HepG2 (cell line): ENCODE measurements around the gene NFAT5. TPM values are rescaled to one million over a fixed set of nuclear protein-coding genes. Genes with fewer than 3 reads are reported as not detected.
A peak's percentile ranks its signal among the peaks of the same experiment; 100 is the strongest.

ENCODE experiments used
- ATAC-seq: fragments of 200-7000 bp; cut with Tn5 transposase; 3 replicates; pipeline ENCODE4 v1.9.1; 2020; ENCODE audit warnings: mild to moderate bottlenecking, moderate library complexity
- BruUV-seq: library from RNA; stranded (reverse); fragments of 400-500 nt; replicated peaks from 2 replicates; lab custom pipeline; 2021; lab: Mats Ljungman, UMichigan
- CTCF ChIA-PET: fragments of 300-600 bp; formaldehyde crosslinking; extraction: SDS; loops from one replicate; lab custom pipeline; 2021; ENCODE audit warnings: low total read pairs, inconsistent platforms, low intra/inter-chr PET ratio; lab: Yijun Ruan, JAX
- POLR2A ChIA-PET: fragments of 350-600 bp; sonication (Branson Sonifier 250); formaldehyde crosslinking; loops from one replicate; lab custom pipeline; 2020; ENCODE audit warnings: antibody characterized with exemption, inconsistent platforms; lab: Yijun Ruan, JAX
- DNase-seq: peaks from one replicate; pipeline ENCODE4 v3.0.0-alpha.2; 2015; ENCODE audit warnings: low spot score
- FAIRE-seq: peaks from 3 replicates; lab custom pipeline; 2011; peaks lifted over from hg19 to GRCh38; lab: Jason Lieb, UNC
- H2AFZ ChIP-seq: one replicate; pipeline ENCODE4 v1.6.1; 2011; ENCODE audit warnings: low read length, inconsistent platforms
- H3K27ac ChIP-seq: fragments of 300-600 bp; 3 replicates; pipeline ENCODE4 v1.8.0; 2011; ENCODE audit warnings: mixed run types, mild to moderate bottlenecking, mixed read lengths, low read length, inconsistent platforms; ENCODE audit not compliant: insufficient read depth; ENCODE audit errors: extremely low read length
- H3K27me3 ChIP-seq, 2 experiments: fragments of 200-600 bp in 1 of 2; 2 replicates in 1 of 2; 3 replicates in 1 of 2; pipeline versions ENCODE4 v1.6.0 to v1.8.0; 2011; ENCODE audit warnings: low read length in 2 of 2, mild to moderate bottlenecking in 2 of 2, moderate library complexity in 2 of 2, inconsistent platforms in 1 of 2; ENCODE audit not compliant: insufficient read depth in 2 of 2, control insufficient read depth in 1 of 2
- H3K36me3 ChIP-seq, 2 experiments: fragments of 200-600 bp in 1 of 2; replicated peaks in 1 of 2; 2 replicates in 1 of 2; 3 replicates in 1 of 2; pipeline versions ENCODE4 v1.5.1 to v1.8.0; 2011; ENCODE audit warnings: low read length in 2 of 2, inconsistent platforms in 1 of 2; ENCODE audit not compliant: insufficient read depth in 2 of 2, control insufficient read depth in 1 of 2
- H3K4me1 ChIP-seq: 2 replicates; pipeline ENCODE4 v1.5.1; 2012; ENCODE audit warnings: low read length, inconsistent platforms; ENCODE audit not compliant: insufficient read depth
- H3K4me2 ChIP-seq: 2 replicates; pipeline ENCODE4 v1.6.0; 2011; ENCODE audit warnings: low read depth, low read length, inconsistent platforms
- H3K4me3 ChIP-seq, 3 experiments: fragments of 200-600 bp in 1 of 3; sonication (generic), shearing (Covaris generic) in 1 of 3; replicated peaks in 1 of 3; 2 replicates each; pipeline ENCODE4 v1.5.1; 2011 to 2016; ENCODE audit warnings: low read length in 3 of 3, inconsistent platforms in 2 of 3, low read depth in 2 of 3, mild to moderate bottlenecking in 2 of 3, control low read depth in 1 of 3, mixed read lengths in 1 of 3; ENCODE audit not compliant: insufficient read depth in 1 of 3
- H3K79me2 ChIP-seq: one replicate; pipeline ENCODE4 v1.6.1; 2011; ENCODE audit warnings: low read length, inconsistent platforms; ENCODE audit not compliant: insufficient read depth
- H3K9ac ChIP-seq: 2 replicates; pipeline ENCODE4 v1.6.0; 2011; ENCODE audit warnings: mild to moderate bottlenecking, low read depth, low read length, inconsistent platforms; ENCODE audit not compliant: insufficient read depth
- H3K9me3 ChIP-seq: 2 replicates; pipeline ENCODE4 v1.5.1; 2012; ENCODE audit warnings: mild to moderate bottlenecking, low read length
- H4K20me1 ChIP-seq: 2 replicates; pipeline ENCODE4 v1.6.0; 2011; ENCODE audit warnings: inconsistent platforms, mild to moderate bottlenecking, low read length, moderate library complexity; ENCODE audit not compliant: insufficient read depth
- CC2D1A ChIP-seq: sonication (generic); formaldehyde crosslinking; IDR thresholded peaks from 2 replicates; pipeline ENCODE4 v1.8.1; 2023; ENCODE audit warnings: mild to moderate bottlenecking, missing genetic modification reagents
- CTCF ChIP-seq: sonication (generic); formaldehyde crosslinking; IDR thresholded peaks from 2 replicates; pipeline ENCODE4 v1.5.0; 2020; ENCODE audit warnings: mild to moderate bottlenecking, missing genetic modification reagents, moderate library complexity
- FIP1L1 ChIP-seq: fragments of 200-400 bp; formaldehyde crosslinking; IDR thresholded peaks from 2 replicates; pipeline ENCODE4 v1.6.1; 2018; ENCODE audit warnings: low read depth, mild to moderate bottlenecking, low read length, moderate library complexity, borderline replicate concordance; ENCODE audit not compliant: insufficient read depth
- FOXC1 ChIP-seq: sonication (generic); formaldehyde crosslinking; IDR thresholded peaks from 2 replicates; pipeline ENCODE4 v1.8.0; 2022; ENCODE audit warnings: mild to moderate bottlenecking, missing genetic modification reagents, borderline replicate concordance
- NR2F6 ChIP-seq, 2 experiments: IDR thresholded peaks; 2 replicates each; pipeline ENCODE4 v1.6.1; 2016; ENCODE audit warnings: antibody characterized with exemption in 1 of 2, mild to moderate bottlenecking in 1 of 2
- PHF8 ChIP-seq: sonication (generic); formaldehyde crosslinking; IDR thresholded peaks from 2 replicates; pipeline ENCODE4 v1.5.0; 2020; ENCODE audit warnings: missing genetic modification reagents
- RBFOX2 ChIP-seq: fragments of 200-400 bp; formaldehyde crosslinking; IDR thresholded peaks from 2 replicates; pipeline ENCODE4 v1.6.1; 2017; ENCODE audit warnings: low read depth, mild to moderate bottlenecking, low read length
- STAT6 ChIP-seq: sonication (generic); formaldehyde crosslinking; IDR thresholded peaks from 2 replicates; pipeline ENCODE4 v1.4.0; 2020; ENCODE audit warnings: missing genetic modification reagents, mild to moderate bottlenecking, borderline replicate concordance
- ZNF34 ChIP-seq: sonication (generic); formaldehyde crosslinking; IDR thresholded peaks from 2 replicates; pipeline ENCODE4 v1.4.0; 2020; ENCODE audit warnings: mild to moderate bottlenecking, missing genetic modification reagents, borderline replicate concordance
- ZNF558 ChIP-seq: sonication (generic); formaldehyde crosslinking; IDR thresholded peaks from 2 replicates; pipeline ENCODE4 v1.9.0; 2022; ENCODE audit warnings: mild to moderate bottlenecking, missing genetic modification reagents, borderline replicate concordance
- ZNF652 ChIP-seq: IDR thresholded peaks from 2 replicates; pipeline ENCODE4 v1.6.1; 2016; ENCODE audit warnings: low read depth, borderline replicate concordance
- WGBS: methylation state at CpG from one replicate; pipeline ENCODE4 v1.1.6; 2017; ENCODE audit warnings: low lambda C conversion rate; 5-methylcytosine and 5-hydroxymethylcytosine counted together
- in situ Hi-C: cut with HindIII; loops from 2 replicates; pipeline ENCODE4 v1.10.0; 2017; ENCODE audit warnings: low pct_unique_long_range_greater_than_20kb; ENCODE audit not compliant: extremely low pct_ligation_motif_present
- intact Hi-C: fragments of 100-400 bp; cut with micrococcal nuclease; formaldehyde crosslinking; loops from one replicate; pipeline ENCODE4 v1.10.0; 2022; ENCODE audit not compliant: unreplicated experiment
- polyA plus RNA-seq, 8 experiments: library from polyadenylated mRNA; depleted of rRNA in 3 of 8; stranded (reverse) in 7 of 8; unstranded in 1 of 8; fragments of >200 nt; fragmentation: Illumina TruSeq in 4 of 8; extraction: Trizol in 4 of 8; gene quantifications; 2 replicates each; pipeline versions ENCODE4 v1.2.1 to v1.2.3, GENCODE V29; 2011 to 2016; ENCODE audit warnings: low read depth in 4 of 8, missing spikeins in 1 of 8, mixed read lengths in 1 of 8; ENCODE audit not compliant: insufficient read depth in 1 of 8
- total RNA-seq, 5 experiments: library from RNA; depleted of rRNA; stranded (reverse); fragments of >200 nt; fragmentation: Illumina TruSeq; extraction: Trizol; gene quantifications; 2 replicates each; pipeline ENCODE4 v1.2.3, GENCODE V29; 2016; ENCODE audit warnings: low read depth in 1 of 5
- TF ChIP-seq, protein P1 (sequence below): IDR thresholded peaks from 2 replicates; pipeline ENCODE4 v1.6.1; 2018; ENCODE audit warnings: missing genetic modification reagents, mild to moderate bottlenecking, missing compliant biosample characterization
- TF ChIP-seq, protein P2 (sequence below): sonication (generic); formaldehyde crosslinking; IDR thresholded peaks from 2 replicates; pipeline ENCODE4 v1.4.0; 2020; ENCODE audit warnings: mild to moderate bottlenecking, missing genetic modification reagents

Gene NFAT5
- total and polyA plus RNA-seq, 2 of the 13 experiments (the other 11 are each of a cell fraction or from before 2014, with no cell fraction given), result 20.5 to 54.3 TPM

- intact Hi-C loops (loop anchor here (1.0 to 5.0 kb wide), 3 partner anchors 45 to 171 kb away; no protein-coding TSS in a partner anchor), in situ Hi-C loops (loop anchor here (10.0 kb wide), 1 partner anchor 172 kb away; no protein-coding TSS in a partner anchor)
- ATAC-seq (peak; percentile 6), FAIRE-seq (no peak), DNase-seq (peak; percentile 55)
- Histone ChIP-seq H2AFZ (no peak overlapping the region), H3K9me3 (no peaks in the 10 kb centered on the region), H3K27me3 (no peaks in the 10 kb centered on the region; a peak in 1 of 5 replicates), H3K4me1 (peaks cover 57% of the 10 kb centered on the region), H4K20me1 (peaks cover 24% of the 10 kb centered on the region), H3K4me3 (peak overlapping the region; percentile 94 to 99 (median 98)), H3K79me2 (peaks cover 79% of the 10 kb centered on the region), H3K9ac (peak overlapping the region; percentile 97), H3K36me3 (peaks cover 6 to 16% of the 10 kb centered on the region in 2 experiments; a peak in 3 of 5 replicates), H3K27ac (peak overlapping the region; percentile 94), H3K4me2 (peak overlapping the region; percentile 90)
- ChIA-PET POLR2A (interaction anchor here (0.6 to 7.3 kb wide), 8 partner anchors 10 to 262 kb away, joined by 3 to 60 read pairs (median 4); partner anchors contain the start of gene CYB5B), CTCF (no interaction called here)
- TSS peak; percentile 46 for BruUV-seq
- WGBS, result 0% methylated on average over 9 of the region's 9 CpGs
- TF ChIP-seq RBFOX2 (0 out of 2 replicates have a peak, but pooled peaks have one; percentile 0), CC2D1A (no peak), FIP1L1 (no peak), STAT6 (CRISPR knock-in tag) (0 out of 2 replicates have a peak, but pooled peaks have one; percentile 32), ZNF34 (CRISPR knock-in tag) (0 out of 2 replicates have a peak, but pooled peaks have one; percentile 4), FOXC1 (no peak), NR2F6 (IDR thresholded peaks at IDR 0.05) (no peak), NR2F6 (CRISPR knock-in tag; IDR thresholded peaks at IDR 0.05) (no peak), ZNF558 (CRISPR knock-in tag) (0 out of 2 replicates have a peak, but pooled peaks have one; percentile 28), CTCF (CRISPR knock-in tag) (0 out of 2 replicates have a peak, but pooled peaks have one; percentile 8), ZNF652 (CRISPR knock-in tag) (peak; percentile 34; the same call in 1 of the 2 replicates), PHF8 (CRISPR knock-in tag) (no peak)
- TF ChIP-seq, protein P1, sequence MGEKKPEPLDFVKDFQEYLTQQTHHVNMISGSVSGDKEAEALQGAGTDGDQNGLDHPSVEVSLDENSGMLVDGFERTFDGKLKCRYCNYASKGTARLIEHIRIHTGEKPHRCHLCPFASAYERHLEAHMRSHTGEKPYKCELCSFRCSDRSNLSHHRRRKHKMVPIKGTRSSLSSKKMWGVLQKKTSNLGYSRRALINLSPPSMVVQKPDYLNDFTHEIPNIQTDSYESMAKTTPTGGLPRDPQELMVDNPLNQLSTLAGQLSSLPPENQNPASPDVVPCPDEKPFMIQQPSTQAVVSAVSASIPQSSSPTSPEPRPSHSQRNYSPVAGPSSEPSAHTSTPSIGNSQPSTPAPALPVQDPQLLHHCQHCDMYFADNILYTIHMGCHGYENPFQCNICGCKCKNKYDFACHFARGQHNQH (CRISPR knock-in tag), result 0 out of 2 replicates have a peak, but pooled peaks have one; percentile 10
- TF ChIP-seq, protein P2, sequence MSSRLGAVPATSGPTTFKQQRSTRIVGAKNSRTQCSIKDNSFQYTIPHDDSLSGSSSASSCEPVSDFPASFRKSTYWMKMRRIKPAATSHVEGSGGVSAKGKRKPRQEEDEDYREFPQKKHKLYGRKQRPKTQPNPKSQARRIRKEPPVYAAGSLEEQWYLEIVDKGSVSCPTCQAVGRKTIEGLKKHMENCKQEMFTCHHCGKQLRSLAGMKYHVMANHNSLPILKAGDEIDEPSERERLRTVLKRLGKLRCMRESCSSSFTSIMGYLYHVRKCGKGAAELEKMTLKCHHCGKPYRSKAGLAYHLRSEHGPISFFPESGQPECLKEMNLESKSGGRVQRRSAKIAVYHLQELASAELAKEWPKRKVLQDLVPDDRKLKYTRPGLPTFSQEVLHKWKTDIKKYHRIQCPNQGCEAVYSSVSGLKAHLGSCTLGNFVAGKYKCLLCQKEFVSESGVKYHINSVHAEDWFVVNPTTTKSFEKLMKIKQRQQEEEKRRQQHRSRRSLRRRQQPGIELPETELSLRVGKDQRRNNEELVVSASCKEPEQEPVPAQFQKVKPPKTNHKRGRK (CRISPR knock-in tag), result peak; percentile 75; the same call in 1 of the 2 replicates
Measured at GRCh38 chr16:69566981-69567680, 1.4 kb downstream of the NFAT5 start.
